HEK293 (cell line): ENCODE measurements around the gene THBS2.

ENCODE experiments used
- ZNF311 ChIP-seq: fragments of 450-650 bp; formaldehyde crosslinking; IDR thresholded peaks from 2 replicates; pipeline ENCODE4 v1.5.1; 2017; ENCODE audit warnings: missing biosample characterization, missing genetic modification characterization, borderline replicate concordance
- ZNF776 ChIP-seq: fragments of 450-650 bp; formaldehyde crosslinking; IDR thresholded peaks from 2 replicates; pipeline ENCODE4 v1.5.0; 2017; ENCODE audit warnings: missing biosample characterization, missing genetic modification characterization, borderline replicate concordance
- ZNF791 ChIP-seq: fragments of 450-650 bp; formaldehyde crosslinking; IDR thresholded peaks from 2 replicates; pipeline ENCODE4 v1.5.1; 2016; ENCODE audit warnings: missing biosample characterization, missing genetic modification characterization
- TF ChIP-seq, protein P1 (sequence below): fragments of 450-650 bp; formaldehyde crosslinking; IDR thresholded peaks from 2 replicates; pipeline ENCODE4 v1.5.1; 2016; ENCODE audit warnings: missing biosample characterization, missing genetic modification characterization
- TF ChIP-seq, protein P2 (sequence below): sonication (generic); formaldehyde crosslinking; IDR thresholded peaks from 2 replicates; pipeline ENCODE4 v1.8.1; 2022; ENCODE audit warnings: mild to moderate bottlenecking, moderate library complexity, missing genetic modification reagents

DNA sequence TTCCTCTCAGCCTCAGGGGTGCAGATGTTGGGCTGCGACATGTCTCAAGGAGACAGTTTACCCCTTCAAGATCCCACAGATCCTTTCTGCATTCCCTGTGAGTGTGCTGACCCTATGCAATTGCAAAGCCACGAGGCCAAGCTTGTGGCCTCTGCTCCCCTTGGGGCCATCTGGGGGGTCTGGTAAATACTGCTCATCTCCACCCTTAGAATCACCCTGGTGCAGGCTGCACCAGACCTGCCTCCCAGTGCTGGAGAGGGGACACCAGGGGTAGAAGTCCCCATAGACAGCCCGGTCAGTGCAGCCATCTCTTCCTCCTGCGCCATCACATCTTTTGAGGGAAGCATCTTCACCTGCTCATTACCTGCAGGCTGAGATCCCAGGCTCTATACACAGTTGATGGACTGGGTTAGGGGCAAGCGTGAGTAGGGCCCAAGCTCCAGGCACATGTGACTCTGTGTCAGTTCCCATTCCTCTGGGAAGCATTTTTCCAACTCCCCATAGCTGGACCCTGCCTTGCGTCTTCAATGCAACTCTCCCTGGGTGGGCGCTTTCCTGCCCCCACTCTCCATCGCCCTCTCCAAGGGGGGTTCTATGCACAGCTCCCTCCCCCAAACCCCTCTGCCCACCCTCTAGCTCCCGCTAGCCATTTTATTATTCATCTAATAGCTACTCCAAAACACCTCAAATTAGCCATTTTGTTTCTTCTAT is 53.9 kb downstream of the THBS2 start:
- TF ChIP-seq, protein P1, sequence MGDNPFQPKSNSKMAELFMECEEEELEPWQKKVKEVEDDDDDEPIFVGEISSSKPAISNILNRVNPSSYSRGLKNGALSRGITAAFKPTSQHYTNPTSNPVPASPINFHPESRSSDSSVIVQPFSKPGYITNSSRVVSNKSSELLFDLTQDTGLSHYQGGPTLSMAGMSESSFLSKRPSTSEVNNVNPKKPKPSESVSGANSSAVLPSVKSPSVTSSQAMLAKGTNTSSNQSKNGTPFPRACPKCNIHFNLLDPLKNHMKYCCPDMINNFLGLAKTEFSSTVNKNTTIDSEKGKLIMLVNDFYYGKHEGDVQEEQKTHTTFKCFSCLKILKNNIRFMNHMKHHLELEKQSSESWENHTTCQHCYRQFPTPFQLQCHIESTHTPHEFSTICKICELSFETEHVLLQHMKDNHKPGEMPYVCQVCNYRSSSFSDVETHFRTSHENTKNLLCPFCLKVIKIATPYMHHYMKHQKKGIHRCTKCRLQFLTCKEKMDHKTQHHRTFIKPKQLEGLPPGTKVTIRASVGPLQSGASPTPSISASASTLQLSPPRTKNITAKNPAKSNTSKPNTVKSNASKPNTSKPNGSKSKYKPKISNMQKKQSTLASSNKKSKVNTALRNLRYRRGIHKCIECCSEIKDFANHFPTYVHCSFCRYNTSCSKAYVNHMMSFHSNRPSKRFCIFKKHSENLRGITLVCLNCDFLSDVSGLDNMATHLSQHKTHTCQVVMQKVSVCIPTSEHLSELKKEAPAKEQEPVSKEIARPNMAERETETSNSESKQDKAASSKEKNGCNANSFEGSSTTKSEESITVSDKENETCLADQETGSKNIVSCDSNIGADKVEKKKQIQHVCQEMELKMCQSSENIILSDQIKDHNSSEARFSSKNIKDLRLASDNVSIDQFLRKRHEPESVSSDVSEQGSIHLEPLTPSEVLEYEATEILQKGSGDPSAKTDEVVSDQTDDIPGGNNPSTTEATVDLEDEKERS (tag by site-specific recombination): no peak
- TF ChIP-seq ZNF776 (tag by site-specific recombination) (no peak), ZNF791 (tag by site-specific recombination) (no peak), ZNF311 (tag by site-specific recombination) (no peak)
- TF ChIP-seq, protein P2, sequence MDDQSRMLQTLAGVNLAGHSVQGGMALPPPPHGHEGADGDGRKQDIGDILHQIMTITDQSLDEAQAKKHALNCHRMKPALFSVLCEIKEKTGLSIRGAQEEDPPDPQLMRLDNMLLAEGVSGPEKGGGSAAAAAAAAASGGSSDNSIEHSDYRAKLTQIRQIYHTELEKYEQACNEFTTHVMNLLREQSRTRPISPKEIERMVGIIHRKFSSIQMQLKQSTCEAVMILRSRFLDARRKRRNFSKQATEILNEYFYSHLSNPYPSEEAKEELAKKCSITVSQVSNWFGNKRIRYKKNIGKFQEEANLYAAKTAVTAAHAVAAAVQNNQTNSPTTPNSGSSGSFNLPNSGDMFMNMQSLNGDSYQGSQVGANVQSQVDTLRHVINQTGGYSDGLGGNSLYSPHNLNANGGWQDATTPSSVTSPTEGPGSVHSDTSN (CRISPR knock-in tag): no peak
